Measurements from ENCODE around the gene CTNS. TPM values are rescaled to one million over a fixed set of nuclear protein-coding genes. Genes with fewer than 3 reads are reported as not detected.

The CTNS gene
- total RNA-seq, 1 experiment from 2014 or later = 15.6 TPM

GRCh38 chr17:3665834-3666233 lies 29.3 kb downstream of the CTNS start:
- Mint-ChIP-seq H3K9me3 (ENCODE audit: unreplicated experiment) (no peaks in the 10 kb centered on the region), H3K4me1 (ENCODE audit: low read depth, unreplicated experiment) (no peaks in the 10 kb centered on the region), H3K36me3 (ENCODE audit: insufficient read depth, unreplicated experiment) (peaks cover 38% of the 10 kb centered on the region), H3K27me3 (ENCODE audit: insufficient read depth, unreplicated experiment) (no peaks in the 10 kb centered on the region), H3K27ac (ENCODE audit: unreplicated experiment) (peak overlapping the region; percentile 74), H3K4me3 (ENCODE audit: unreplicated experiment) (peak overlapping the region; percentile 73)
- Histone ChIP-seq H3K4me3 (ENCODE audit: low read depth, low read length) (no peak overlapping the region), H3K4me1 (0 out of 2 replicates have a peak, but pooled peaks cover 4% of the 10 kb centered on the region), H3K36me3 (ENCODE audit: control insufficient read depth, insufficient read depth, low read length) (no peaks in the 10 kb centered on the region), H3K9me3 (no peaks in the 10 kb centered on the region), H3K27me3 (replicated peaks; ENCODE audit: control insufficient read depth, insufficient read depth, low read length) (no peaks in the 10 kb centered on the region)
- no peak for DNase-seq
- ChIA-PET POLR2A (no interaction called here), CTCF (no interaction called here)
- intact Hi-C loops (cut with micrococcal nuclease; ENCODE audit: unreplicated experiment) = no loop called here
- no peak for TF ChIP-seq CTCF (IDR thresholded peaks at IDR 0.05; ENCODE audit: insufficient read depth in 1 of 2, low read depth in 1 of 2, low read length in 1 of 2, severe bottlenecking in 1 of 2, unreplicated experiment in 1 of 2)
- BruUV-seq (replicated peaks) = no TSS peak

GRCh38 chr17:3666516-3666915 lies 30.0 kb downstream of the CTNS start:
- Mint-ChIP-seq H3K9me3 (ENCODE audit: unreplicated experiment) (no peaks in the 10 kb centered on the region), H3K36me3 (ENCODE audit: insufficient read depth, unreplicated experiment) (peaks cover 32% of the 10 kb centered on the region), H3K4me1 (ENCODE audit: low read depth, unreplicated experiment) (no peaks in the 10 kb centered on the region), H3K4me3 (ENCODE audit: unreplicated experiment) (peak overlapping the region; percentile 73), H3K27ac (ENCODE audit: unreplicated experiment) (peak overlapping the region; percentile 74), H3K27me3 (ENCODE audit: insufficient read depth, unreplicated experiment) (no peaks in the 10 kb centered on the region)
- TF ChIP-seq CTCF (IDR thresholded peaks at IDR 0.05; ENCODE audit: insufficient read depth in 1 of 2, low read depth in 1 of 2, low read length in 1 of 2, severe bottlenecking in 1 of 2, unreplicated experiment in 1 of 2) = no peak
- intact Hi-C loops (cut with micrococcal nuclease; ENCODE audit: unreplicated experiment) = no loop called here
- DNase-seq = no peak
- Histone ChIP-seq H3K27me3 (replicated peaks; ENCODE audit: control insufficient read depth, insufficient read depth, low read length) (no peaks in the 10 kb centered on the region), H3K9me3 (no peaks in the 10 kb centered on the region), H3K4me1 (0 out of 2 replicates have a peak, but pooled peaks cover 4% of the 10 kb centered on the region), H3K4me3 (ENCODE audit: low read depth, low read length) (no peak overlapping the region), H3K36me3 (ENCODE audit: control insufficient read depth, insufficient read depth, low read length) (no peaks in the 10 kb centered on the region)
- CTCF ChIA-PET = interaction anchor here (1.0 kb wide), 1 partner anchor 30 kb away, joined by 4 read pairs; the partner anchor contains the start of genes CTNS and SHPK
- BruUV-seq (replicated peaks) = no TSS peak
- POLR2A ChIA-PET = no interaction called here

GRCh38 chr17:3667366-3668278 lies 31.1 kb downstream of the CTNS start:
- Histone ChIP-seq H3K36me3 (ENCODE audit: control insufficient read depth, insufficient read depth, low read length) (no peaks in the 10 kb centered on the region), H3K27me3 (replicated peaks; ENCODE audit: control insufficient read depth, insufficient read depth, low read length) (no peaks in the 10 kb centered on the region), H3K9me3 (no peaks in the 10 kb centered on the region), H3K4me3 (ENCODE audit: low read depth, low read length) (peak overlapping the region; percentile 65), H3K4me1 (0 out of 2 replicates have a peak, but pooled peaks cover 4% of the 10 kb centered on the region)
- Mint-ChIP-seq H3K9me3 (ENCODE audit: unreplicated experiment) (no peaks in the 10 kb centered on the region), H3K36me3 (ENCODE audit: insufficient read depth, unreplicated experiment) (peaks cover 32% of the 10 kb centered on the region), H3K4me1 (ENCODE audit: low read depth, unreplicated experiment) (no peaks in the 10 kb centered on the region), H3K27me3 (ENCODE audit: insufficient read depth, unreplicated experiment) (no peaks in the 10 kb centered on the region), H3K27ac (ENCODE audit: unreplicated experiment) (peak overlapping the region; percentile 95), H3K4me3 (ENCODE audit: unreplicated experiment) (peak overlapping the region; percentile 93)
- intact Hi-C loops (cut with micrococcal nuclease; ENCODE audit: unreplicated experiment) = no loop called here
- DNase-seq = peak; percentile 85 to 87
- POLR2A ChIA-PET = interaction anchor here (0.5 to 1.3 kb wide), 5 partner anchors 31 to 579 kb away, joined by 3 to 9 read pairs (median 3); partner anchors contain the start of genes CTNS, HASPIN, NCBP3 and SHPK
- CTCF ChIA-PET = interaction anchor here (0.6 kb wide), 1 partner anchor 35 kb away, joined by 3 read pairs; no protein-coding TSS in a partner anchor
- peak in 1 of 2 experiments; percentile 9 for TF ChIP-seq CTCF (IDR thresholded peaks at IDR 0.05; ENCODE audit: insufficient read depth in 1 of 2, low read depth in 1 of 2, low read length in 1 of 2, severe bottlenecking in 1 of 2, unreplicated experiment in 1 of 2)
- BruUV-seq (replicated peaks) = TSS peak; percentile 42
